ENCODE measurements around the gene HDAC11. TPM values are rescaled to one million over a fixed set of nuclear protein-coding genes. Genes with fewer than 3 reads are reported as not detected.

The HDAC11 gene
- polyA plus RNA-seq, 2 of the 4 experiments (the other 2 are of a cell fraction): 5.6 to 8.4 TPM

- ChIA-PET POLR2A (no interaction called here), CTCF (interaction anchor here (0.6 to 3.2 kb wide), 9 partner anchors 8 to 128 kb away, joined by 3 to 14 read pairs (median 4); no protein-coding TSS in a partner anchor)
- Histone ChIP-seq H3K27ac (no peak overlapping the region), H3K9me3 (no peaks in the 10 kb centered on the region), H3K4me1 (no peaks in the 10 kb centered on the region), H3K4me2 (no peak overlapping the region), H3K4me3 (no peak overlapping the region)
- no peak for FAIRE-seq
- no peak for DNase-seq (ENCODE audit: low read depth in 1 of 2, low spot score in 1 of 2)
- TF ChIP-seq NFE2L2 (conservative IDR thresholded peaks at IDR 0.05; ENCODE audit: low read length) (no peak), CEBPB (IDR thresholded peaks at IDR 0.05) (0 out of 4 replicates have a peak, but pooled peaks of 1 of the 2 experiments have one; percentile 4), KDM1A (IDR thresholded peaks at IDR 0.05; ENCODE audit: low read depth) (no peak), RCOR1 (IDR thresholded peaks at IDR 0.05; ENCODE audit: low read depth, low read length) (no peak), E2F6 (IDR thresholded peaks at IDR 0.05; ENCODE audit: borderline replicate concordance, low read depth) (no peak)
- WGBS (ENCODE audit: missing lambda C conversion rate): 67% methylated on average over 10 of the region's 10 CpGs
- ATAC-seq: no peak
These were observed 45.0 kb downstream of the HDAC11 start for GRCh38 chr3:13524979-13525669.

GRCh38 chr3:13525827-13526625 lies 45.9 kb downstream of the HDAC11 start:
- ChIA-PET CTCF (interaction anchor here (0.7 to 3.2 kb wide), 8 partner anchors 9 to 122 kb away, joined by 3 to 14 read pairs (median 4); no protein-coding TSS in a partner anchor), POLR2A (no interaction called here)
- 82% methylated on average over 19 of the region's 20 CpGs for WGBS (ENCODE audit: missing lambda C conversion rate)
- no peak for DNase-seq (ENCODE audit: low read depth in 1 of 2, low spot score in 1 of 2)
- Histone ChIP-seq H3K27ac (peak overlapping the region; percentile 25 to 67; a peak in 4 of 6 replicates), H3K4me2 (no peak overlapping the region), H3K9me3 (no peaks in the 10 kb centered on the region), H3K4me1 (no peaks in the 10 kb centered on the region), H3K4me3 (no peak overlapping the region)
- FAIRE-seq: no peak
- ATAC-seq: no peak
- TF ChIP-seq FOSL2 (IDR thresholded peaks at IDR 0.05) (no peak), FOSL2 (CRISPR knock-in tag; IDR thresholded peaks at IDR 0.05) (no peak), CEBPB (IDR thresholded peaks at IDR 0.05) (no peak), E2F6 (IDR thresholded peaks at IDR 0.05; ENCODE audit: borderline replicate concordance, low read depth) (no peak), CBX8 (IDR thresholded peaks at IDR 0.05) (no peak), MAFK (IDR thresholded peaks at IDR 0.05; ENCODE audit: partially characterized antibody) (no peak), HMGXB4 (CRISPR knock-in tag; IDR thresholded peaks at IDR 0.05; ENCODE audit: borderline replicate concordance) (no peak), ZNF302 (CRISPR knock-in tag; IDR thresholded peaks at IDR 0.05) (no peak), MYC (IDR thresholded peaks at IDR 0.05; ENCODE audit: borderline replicate concordance, low read length) (no peak), JUN (IDR thresholded peaks at IDR 0.05) (no peak), RARB (CRISPR knock-in tag; IDR thresholded peaks at IDR 0.05) (no peak), BCL3 (IDR thresholded peaks at IDR 0.05) (no peak), ZSCAN20 (CRISPR knock-in tag; IDR thresholded peaks at IDR 0.05) (no peak), TFCP2L1 (CRISPR knock-in tag; IDR thresholded peaks at IDR 0.05) (no peak), KDM1A (IDR thresholded peaks at IDR 0.05; ENCODE audit: low read depth) (no peak), RCOR1 (IDR thresholded peaks at IDR 0.05; ENCODE audit: low read depth, low read length) (no peak), PBX3 (IDR thresholded peaks at IDR 0.05) (no peak), NR3C1 (IDR thresholded peaks at IDR 0.05) (no peak), EHMT2 (IDR thresholded peaks at IDR 0.05; ENCODE audit: low read depth) (no peak)

All from A549 (cell line).